ENCODE results near the gene RIOK3. TPM values are rescaled to one million over a fixed set of nuclear protein-coding genes. Genes with fewer than 3 reads are reported as not detected.

RIOK3 gene
- total RNA-seq, 1 donor from 2014 or later, result 69.7 TPM

DNA sequence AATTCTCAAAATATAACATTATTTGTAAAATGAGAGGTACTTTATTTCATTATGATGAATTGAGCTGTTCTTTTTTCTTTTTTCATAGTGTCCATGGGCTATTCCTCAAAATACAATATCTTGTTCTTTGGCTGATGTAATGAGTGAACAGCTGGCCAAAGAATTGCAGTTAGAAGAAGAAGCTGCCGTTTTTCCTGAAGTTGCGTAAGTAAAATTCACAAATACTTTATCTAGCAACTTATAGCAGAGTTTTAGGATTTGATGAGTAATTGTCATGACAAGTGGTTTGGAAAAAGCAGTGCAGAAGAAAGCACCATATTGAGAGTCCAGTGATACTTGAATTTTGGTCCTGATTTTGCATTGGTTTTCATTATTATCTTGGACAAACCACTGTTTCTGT lies 9.8 kb downstream of the RIOK3 start:
- TF ChIP-seq, protein P1, sequence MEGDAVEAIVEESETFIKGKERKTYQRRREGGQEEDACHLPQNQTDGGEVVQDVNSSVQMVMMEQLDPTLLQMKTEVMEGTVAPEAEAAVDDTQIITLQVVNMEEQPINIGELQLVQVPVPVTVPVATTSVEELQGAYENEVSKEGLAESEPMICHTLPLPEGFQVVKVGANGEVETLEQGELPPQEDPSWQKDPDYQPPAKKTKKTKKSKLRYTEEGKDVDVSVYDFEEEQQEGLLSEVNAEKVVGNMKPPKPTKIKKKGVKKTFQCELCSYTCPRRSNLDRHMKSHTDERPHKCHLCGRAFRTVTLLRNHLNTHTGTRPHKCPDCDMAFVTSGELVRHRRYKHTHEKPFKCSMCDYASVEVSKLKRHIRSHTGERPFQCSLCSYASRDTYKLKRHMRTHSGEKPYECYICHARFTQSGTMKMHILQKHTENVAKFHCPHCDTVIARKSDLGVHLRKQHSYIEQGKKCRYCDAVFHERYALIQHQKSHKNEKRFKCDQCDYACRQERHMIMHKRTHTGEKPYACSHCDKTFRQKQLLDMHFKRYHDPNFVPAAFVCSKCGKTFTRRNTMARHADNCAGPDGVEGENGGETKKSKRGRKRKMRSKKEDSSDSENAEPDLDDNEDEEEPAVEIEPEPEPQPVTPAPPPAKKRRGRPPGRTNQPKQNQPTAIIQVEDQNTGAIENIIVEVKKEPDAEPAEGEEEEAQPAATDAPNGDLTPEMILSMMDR (IDR thresholded peaks at IDR 0.05; ENCODE audit: unreplicated experiment), result no peak
- H3K4me1 Mint-ChIP-seq (ENCODE audit: unreplicated experiment), result peaks cover 5% of the 10 kb centered on the region
- no peak overlapping the region for H3K4me3 Mint-ChIP-seq (ENCODE audit: unreplicated experiment)
- peaks cover 14% of the 10 kb centered on the region for H3K36me3 Mint-ChIP-seq (ENCODE audit: low read depth, unreplicated experiment)
- no peak overlapping the region for H3K27ac Mint-ChIP-seq (ENCODE audit: unreplicated experiment)
- peaks cover 5% of the 10 kb centered on the region for H3K27me3 Mint-ChIP-seq (ENCODE audit: unreplicated experiment)
- H3K9me3 Mint-ChIP-seq (ENCODE audit: unreplicated experiment), result no peaks in the 10 kb centered on the region
- DNase-seq (ENCODE audit: low spot score), result no peak

DNA sequence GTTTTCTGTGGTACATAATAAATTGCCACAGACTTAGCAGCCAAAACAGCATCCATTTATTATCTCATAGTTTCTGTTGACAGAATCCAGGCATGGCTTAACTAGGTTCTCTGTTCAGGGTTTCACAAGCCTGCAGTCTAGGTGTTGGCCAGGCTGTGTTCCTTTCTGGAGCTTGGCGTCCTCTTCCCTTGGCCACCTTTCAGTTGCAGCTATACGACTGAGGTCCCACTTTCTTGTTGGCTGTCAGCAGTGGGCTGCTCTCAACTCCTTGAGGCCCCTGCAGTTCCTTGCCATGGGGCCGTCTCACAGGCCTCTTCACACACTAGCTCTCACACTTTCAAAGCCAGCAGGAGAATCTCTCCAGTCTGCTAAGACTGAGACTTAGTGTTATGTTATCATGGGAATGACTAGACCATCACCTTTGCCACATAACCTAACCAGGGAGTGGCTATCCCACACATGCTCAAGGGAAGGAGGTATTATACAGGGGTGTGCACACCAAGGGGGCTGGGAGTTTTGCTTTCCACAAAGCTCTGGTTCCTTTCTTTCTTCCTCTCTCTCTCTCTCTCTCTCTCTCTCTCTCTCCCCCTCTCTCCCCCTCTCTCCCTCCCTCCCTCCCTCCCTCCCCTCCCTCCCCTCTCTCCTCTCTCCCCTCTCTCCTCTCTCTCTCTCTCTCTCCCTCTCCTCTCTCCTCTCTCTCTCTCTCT lies 15.8 kb downstream of the RIOK3 start:
- H3K9me3 Mint-ChIP-seq (ENCODE audit: unreplicated experiment), result no peaks in the 10 kb centered on the region
- H3K27me3 Mint-ChIP-seq (ENCODE audit: unreplicated experiment), result no peaks in the 10 kb centered on the region
- H3K36me3 Mint-ChIP-seq (ENCODE audit: low read depth, unreplicated experiment), result peaks cover 20% of the 10 kb centered on the region

GRCh38 chr18:23470620-23471387 lies 17.7 kb downstream of the RIOK3 start:
- Mint-ChIP-seq H3K4me3 (ENCODE audit: unreplicated experiment) (no peak overlapping the region), H3K9me3 (ENCODE audit: unreplicated experiment) (no peaks in the 10 kb centered on the region), H3K36me3 (ENCODE audit: low read depth, unreplicated experiment) (peaks cover 26% of the 10 kb centered on the region), H3K4me1 (ENCODE audit: unreplicated experiment) (no peaks in the 10 kb centered on the region), H3K27me3 (ENCODE audit: unreplicated experiment) (no peaks in the 10 kb centered on the region), H3K27ac (ENCODE audit: unreplicated experiment) (no peak overlapping the region)
- DNase-seq (ENCODE audit: low spot score), result no peak
- TF ChIP-seq, protein P1 (IDR thresholded peaks at IDR 0.05; ENCODE audit: unreplicated experiment), result no peak

More for the DNA sequence above, 15.8 kb downstream of the RIOK3 start:
- H3K27ac Mint-ChIP-seq (ENCODE audit: unreplicated experiment), result no peak overlapping the region
- no peak overlapping the region for H3K4me3 Mint-ChIP-seq (ENCODE audit: unreplicated experiment)
- no peak for DNase-seq (ENCODE audit: low spot score)
- H3K4me1 Mint-ChIP-seq (ENCODE audit: unreplicated experiment), result no peaks in the 10 kb centered on the region
- TF ChIP-seq, protein P1 (IDR thresholded peaks at IDR 0.05; ENCODE audit: unreplicated experiment), result no peak

GRCh38 chr18:23471486-23471885 lies 18.4 kb downstream of the RIOK3 start:
- Mint-ChIP-seq H3K4me3 (ENCODE audit: unreplicated experiment) (no peak overlapping the region), H3K4me1 (ENCODE audit: unreplicated experiment) (no peaks in the 10 kb centered on the region), H3K9me3 (ENCODE audit: unreplicated experiment) (no peaks in the 10 kb centered on the region), H3K27ac (ENCODE audit: unreplicated experiment) (no peak overlapping the region), H3K27me3 (ENCODE audit: unreplicated experiment) (no peaks in the 10 kb centered on the region), H3K36me3 (ENCODE audit: low read depth, unreplicated experiment) (peaks cover 32% of the 10 kb centered on the region)
- TF ChIP-seq, protein P1 (IDR thresholded peaks at IDR 0.05; ENCODE audit: unreplicated experiment), result no peak
- no peak for DNase-seq (ENCODE audit: low spot score)
